Left ventricle myocardium inferior (tissue), 1 donor: ENCODE measurements around the gene ARHGEF39. TPM values are rescaled to one million over a fixed set of nuclear protein-coding genes. Genes with fewer than 3 reads are reported as not detected.

Source experiments
- DNase-seq: peaks from one replicate; pipeline ENCODE4 v3.0.0-alpha.2; 2020
- H3K27ac ChIP-seq: fragments of 200-600 bp; replicated peaks from 2 replicates; pipeline ENCODE4 v1.8.0; 2021
- H3K27me3 ChIP-seq: fragments of 200-600 bp; 2 replicates; pipeline ENCODE4 v1.8.0; 2021; ENCODE audit warnings: low read depth
- H3K36me3 ChIP-seq: fragments of 200-600 bp; 2 replicates; pipeline ENCODE4 v1.8.0; 2021
- H3K4me1 ChIP-seq: fragments of 200-600 bp; 2 replicates; pipeline ENCODE4 v1.8.0; 2021
- H3K4me3 ChIP-seq: fragments of 200-600 bp; 2 replicates; pipeline ENCODE4 v1.8.0; 2021; ENCODE audit warnings: mild to moderate bottlenecking, moderate library complexity
- H3K9me3 ChIP-seq: fragments of 200-600 bp; replicated peaks from 2 replicates; pipeline ENCODE4 v1.8.0; 2021
- intact Hi-C: fragments of 100-400 bp; cut with micrococcal nuclease; formaldehyde crosslinking; loops from one replicate; pipeline ENCODE4 v1.11.0; 2022
- total RNA-seq: library from RNA; stranded (reverse); fragmentation: NEBNext Ultra II Directional; extraction: Animal tissue kit (Norgen Biotek cat#: 25700); gene quantifications from one replicate; pipeline ENCODE4 v1.2.1, GENCODE V29; 2021
- TF ChIP-seq, protein P1 (sequence below): fragments of 200-600 bp; IDR thresholded peaks from 2 replicates; pipeline ENCODE4 v1.8.0; 2021; ENCODE audit warnings: antibody characterized with exemption, mild to moderate bottlenecking, borderline replicate concordance
- donor health status: DM: no; HTN: yes; CAD: no; lungs with severe emphysema.

Gene ARHGEF39
- total RNA-seq, 1 donor from 2014 or later: 0.27 TPM

DNA sequence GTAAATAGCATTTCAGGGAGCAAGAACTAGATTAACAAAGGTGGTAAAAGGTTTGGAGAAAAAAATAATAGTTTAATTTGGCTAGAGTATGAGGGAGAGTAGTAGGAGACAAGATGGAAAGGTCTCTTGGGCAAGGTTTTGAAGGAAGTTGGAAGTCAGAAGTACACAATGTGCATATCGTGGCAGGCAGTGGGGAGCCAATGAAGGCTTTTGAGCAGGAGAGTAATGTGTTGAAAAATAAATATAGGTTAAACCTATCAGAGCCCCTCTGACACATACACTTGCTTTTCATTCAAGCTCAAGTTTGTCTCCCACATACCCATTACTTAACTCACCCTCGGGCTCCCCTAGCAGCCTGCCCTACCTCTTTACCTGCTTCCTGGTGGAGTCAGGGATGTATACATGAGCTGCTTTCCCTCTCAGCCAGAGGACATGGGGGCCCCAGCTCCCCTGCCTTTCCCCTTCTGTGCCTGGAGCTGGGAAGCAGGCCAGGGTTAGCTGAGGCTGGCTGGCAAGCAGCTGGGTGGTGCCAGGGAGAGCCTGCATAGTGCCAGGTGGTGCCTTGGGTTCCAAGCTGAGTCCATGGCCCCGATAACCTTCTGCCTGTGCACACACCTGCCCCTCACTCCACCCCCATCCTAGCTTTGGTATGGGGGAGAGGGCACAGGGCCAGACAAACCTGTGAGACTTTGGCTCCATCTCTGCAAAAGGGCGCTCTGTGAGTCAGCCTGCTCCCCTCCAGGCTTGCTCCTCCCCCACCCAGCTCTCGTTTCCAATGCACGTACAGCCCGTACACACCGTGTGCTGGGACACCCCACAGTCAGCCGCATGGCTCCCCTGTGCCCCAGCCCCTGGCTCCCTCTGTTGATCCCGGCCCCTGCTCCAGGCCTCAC, 8.4 kb upstream of the ARHGEF39 start, which contains the start of gene CA9:
Gene CA9 (plus strand): TSS at position 797 of the 893 bp plus-strand sequence. CDS start 32 bp downstream, at position 829.
- Histone ChIP-seq H3K4me1 (peaks cover 28% of the 10 kb centered on the region), H3K9me3 (no peaks in the 10 kb centered on the region), H3K27me3 (no peaks in the 10 kb centered on the region), H3K36me3 (no peaks in the 10 kb centered on the region), H3K27ac (no peak within 1 kb of the TSS), H3K4me3 (peak within 1 kb of the TSS; percentile 14)
- intact Hi-C loops: no loop called here
- peak; percentile 57 for DNase-seq
- TF ChIP-seq, protein P1, sequence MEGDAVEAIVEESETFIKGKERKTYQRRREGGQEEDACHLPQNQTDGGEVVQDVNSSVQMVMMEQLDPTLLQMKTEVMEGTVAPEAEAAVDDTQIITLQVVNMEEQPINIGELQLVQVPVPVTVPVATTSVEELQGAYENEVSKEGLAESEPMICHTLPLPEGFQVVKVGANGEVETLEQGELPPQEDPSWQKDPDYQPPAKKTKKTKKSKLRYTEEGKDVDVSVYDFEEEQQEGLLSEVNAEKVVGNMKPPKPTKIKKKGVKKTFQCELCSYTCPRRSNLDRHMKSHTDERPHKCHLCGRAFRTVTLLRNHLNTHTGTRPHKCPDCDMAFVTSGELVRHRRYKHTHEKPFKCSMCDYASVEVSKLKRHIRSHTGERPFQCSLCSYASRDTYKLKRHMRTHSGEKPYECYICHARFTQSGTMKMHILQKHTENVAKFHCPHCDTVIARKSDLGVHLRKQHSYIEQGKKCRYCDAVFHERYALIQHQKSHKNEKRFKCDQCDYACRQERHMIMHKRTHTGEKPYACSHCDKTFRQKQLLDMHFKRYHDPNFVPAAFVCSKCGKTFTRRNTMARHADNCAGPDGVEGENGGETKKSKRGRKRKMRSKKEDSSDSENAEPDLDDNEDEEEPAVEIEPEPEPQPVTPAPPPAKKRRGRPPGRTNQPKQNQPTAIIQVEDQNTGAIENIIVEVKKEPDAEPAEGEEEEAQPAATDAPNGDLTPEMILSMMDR: no peak

DNA sequence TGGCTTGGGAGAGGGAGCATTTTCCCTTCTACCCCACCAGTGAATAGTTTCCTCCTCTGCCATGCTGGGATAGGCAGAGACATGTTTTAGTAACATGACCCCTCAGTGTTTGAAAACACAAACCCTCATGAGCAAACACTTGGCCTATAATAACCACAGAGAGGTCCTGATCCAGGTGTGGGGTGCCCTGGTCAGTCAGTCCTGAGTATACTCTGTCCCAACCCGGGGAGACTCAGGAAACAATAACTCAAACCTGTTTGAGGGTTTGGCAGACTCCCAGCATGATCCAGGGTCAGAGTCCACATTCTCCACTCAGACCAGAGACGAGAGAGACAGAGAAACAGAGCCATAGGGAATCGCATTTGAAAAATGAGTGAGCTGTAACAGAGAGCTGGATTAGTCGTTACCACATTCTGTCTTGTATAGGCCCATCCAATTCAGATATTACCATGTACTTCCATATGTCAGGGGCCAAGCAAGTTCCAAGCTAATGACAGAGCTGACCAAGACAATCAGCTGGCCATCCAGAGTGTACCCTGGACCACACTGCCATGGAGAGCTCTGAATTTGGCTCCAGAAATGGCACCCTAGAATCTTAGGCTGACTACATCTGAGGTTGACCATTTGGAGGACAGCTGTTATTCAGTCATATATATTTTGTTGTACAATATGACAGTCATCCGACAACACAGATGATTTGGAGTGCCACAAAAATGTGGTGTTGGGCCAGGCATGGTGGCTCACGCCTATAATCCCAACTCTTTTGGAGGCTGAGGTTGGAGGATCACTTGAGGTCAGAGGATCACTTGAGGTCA, 4.5 kb upstream of the ARHGEF39 start:
- intact Hi-C loops: no loop called here
- Histone ChIP-seq H3K27me3 (no peaks in the 10 kb centered on the region), H3K27ac (no peak overlapping the region), H3K4me1 (peaks cover 30% of the 10 kb centered on the region), H3K4me3 (no peak overlapping the region), H3K36me3 (no peaks in the 10 kb centered on the region), H3K9me3 (no peaks in the 10 kb centered on the region)
- TF ChIP-seq, protein P1: no peak
- DNase-seq: no peak

DNA sequence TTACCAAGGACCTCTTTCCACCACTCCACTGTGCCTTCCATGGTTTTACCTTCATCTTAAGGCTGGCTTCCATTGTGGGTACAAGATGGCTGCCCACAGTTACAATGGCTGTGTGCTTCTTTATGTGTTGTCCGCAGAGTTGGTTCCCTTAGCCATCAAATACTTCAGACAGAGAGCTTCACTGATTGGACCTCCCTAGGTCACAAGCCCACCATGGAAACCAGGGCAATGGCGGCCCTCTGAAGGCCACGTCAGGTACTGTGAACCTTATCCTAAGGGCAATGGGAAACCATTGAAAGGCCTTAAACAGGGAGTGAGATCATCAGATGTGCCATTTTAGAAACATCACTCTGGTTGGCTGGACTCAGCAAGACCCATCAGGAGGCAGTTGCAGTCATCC, 2.9 kb upstream of the ARHGEF39 start:
- DNase-seq: no peak
- Histone ChIP-seq H3K9me3 (no peaks in the 10 kb centered on the region), H3K36me3 (no peaks in the 10 kb centered on the region), H3K4me1 (peaks cover 20% of the 10 kb centered on the region), H3K27ac (no peak overlapping the region), H3K4me3 (no peak overlapping the region), H3K27me3 (no peaks in the 10 kb centered on the region)
- TF ChIP-seq, protein P1: no peak
- intact Hi-C loops: no loop called here

DNA sequence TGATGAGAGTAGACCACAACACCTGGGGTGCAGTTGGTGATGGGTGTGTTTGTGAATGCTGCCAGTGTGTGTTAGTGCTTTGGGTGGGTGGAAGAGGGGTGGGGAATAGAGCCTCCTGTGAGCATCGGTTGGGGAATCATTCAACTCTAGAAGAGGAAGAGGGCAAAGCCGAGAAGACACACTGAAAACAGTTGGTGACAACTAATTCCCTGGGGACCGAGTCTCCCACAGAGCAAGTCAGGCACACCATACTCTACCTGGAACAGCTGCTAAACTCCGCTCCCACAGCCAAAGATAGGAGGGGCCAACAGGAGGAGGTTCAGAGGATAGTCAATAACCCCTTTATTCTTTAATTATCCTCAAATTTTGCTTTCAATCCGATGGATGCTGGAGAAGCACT, 1.6 kb upstream of the ARHGEF39 start:
- no peaks in the 10 kb centered on the region for H3K9me3 ChIP-seq
- intact Hi-C loops: no loop called here
- H3K27me3 ChIP-seq: no peaks in the 10 kb centered on the region
- no peak overlapping the region for H3K27ac ChIP-seq
- H3K36me3 ChIP-seq: no peaks in the 10 kb centered on the region
- H3K4me1 ChIP-seq: peaks cover 23% of the 10 kb centered on the region
- no peak overlapping the region for H3K4me3 ChIP-seq
- no peak for DNase-seq
- TF ChIP-seq, protein P1: no peak

DNA sequence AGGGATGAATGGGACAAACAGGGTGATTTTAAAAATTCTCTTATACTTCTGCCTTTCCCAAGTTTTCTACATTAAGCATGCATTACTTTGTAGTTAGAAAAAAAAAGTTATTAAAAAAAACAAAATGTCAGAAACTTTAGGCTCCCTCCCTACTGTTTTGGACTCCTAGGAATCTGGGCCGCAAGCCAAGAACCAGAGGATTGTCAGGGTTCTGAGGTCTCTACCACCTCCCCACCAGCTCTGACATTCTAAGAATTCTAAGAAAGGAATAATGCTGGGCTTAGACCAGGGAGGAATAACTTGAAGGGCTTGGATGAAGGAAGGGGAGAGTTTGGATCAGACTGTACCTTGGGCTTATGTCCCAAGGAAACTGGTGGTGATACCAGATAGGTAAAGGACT, 1.1 kb upstream of the ARHGEF39 start:
- no peak for DNase-seq
- Histone ChIP-seq H3K9me3 (no peaks in the 10 kb centered on the region), H3K4me3 (no peak overlapping the region), H3K27ac (no peak overlapping the region), H3K27me3 (no peaks in the 10 kb centered on the region), H3K4me1 (peaks cover 28% of the 10 kb centered on the region), H3K36me3 (peaks cover 4% of the 10 kb centered on the region)
- intact Hi-C loops: no loop called here
- TF ChIP-seq, protein P1: no peak
